Kidney (tissue), 14 donors: ENCODE data around the gene PARS2. TPM values are rescaled to one million over a fixed set of nuclear protein-coding genes. Genes with fewer than 3 reads are reported as not detected.

Experiments used
- DNase-seq, 5 donors: peaks; one replicate each; pipeline ENCODE4 v3.0.0-alpha.2; 2013 to 2020
- FAIRE-seq: peaks from 2 replicates; lab custom pipeline; 2012; peaks lifted over from hg19 to GRCh38; lab: Jason Lieb, UNC
- H3K27ac ChIP-seq, 2 donors: one replicate each; pipeline ENCODE4 v1.7.0; 2013; ENCODE audit warnings: low read depth in 2 of 2, low read length in 2 of 2, inconsistent platforms in 1 of 2
- H3K27me3 ChIP-seq: one replicate; pipeline ENCODE4 v1.7.1; 2013; ENCODE audit warnings: low read length, inconsistent platforms; ENCODE audit not compliant: control insufficient read depth, insufficient read depth
- H3K36me3 ChIP-seq, 3 donors: one replicate each; pipeline versions ENCODE4 v1.7.0 to v1.7.1; 2013; ENCODE audit warnings: low read length in 3 of 3, control low read depth in 1 of 3, inconsistent platforms in 1 of 3; ENCODE audit not compliant: insufficient read depth in 3 of 3, control insufficient read depth in 2 of 3
- H3K4me1 ChIP-seq, 3 donors: one replicate each; pipeline versions ENCODE4 v1.7.0 to v1.7.1; 2013; ENCODE audit warnings: low read length in 3 of 3, inconsistent platforms in 1 of 3, low read depth in 1 of 3; ENCODE audit not compliant: control insufficient read depth in 2 of 3, insufficient read depth in 2 of 3
- H3K4me3 ChIP-seq, 3 donors: one replicate each; pipeline versions ENCODE4 v1.7.0 to v1.8.1; 2013; ENCODE audit warnings: low read length in 3 of 3, control low read depth in 1 of 3, inconsistent platforms in 1 of 3
- H3K9ac ChIP-seq, 3 donors: one replicate each; pipeline versions ENCODE4 v1.7.0 to v1.7.1; 2013; ENCODE audit warnings: low read length in 3 of 3, control low read depth in 1 of 3, inconsistent platforms in 1 of 3
- H3K9me3 ChIP-seq, 3 donors: one replicate each; pipeline versions ENCODE4 v1.7.0 to v1.7.1; 2013; ENCODE audit warnings: low read length in 3 of 3, control low read depth in 1 of 3, inconsistent platforms in 1 of 3; ENCODE audit not compliant: control insufficient read depth in 2 of 3, insufficient read depth in 1 of 3
- intact Hi-C: fragments of 100-400 bp; cut with DNase I; formaldehyde crosslinking; loops from one replicate; pipeline ENCODE4 v1.11.1; 2022
- polyA plus RNA-seq: library from polyadenylated mRNA; stranded (reverse); fragments of 350-450 nt; fragmentation: Illumina TruSeq; extraction: RNeasy Lipid Tissue Mini Kit (QIAGEN cat#74804); gene quantifications from one replicate; pipeline ENCODE4 v1.2.3, GENCODE V29; 2014; ENCODE audit warnings: low read depth, low replicate concordance; ENCODE audit not compliant: insufficient read depth
- total RNA-seq: library from RNA; stranded (reverse); fragmentation: NEBNext Ultra II Directional; extraction: Animal tissue kit (Norgen Biotek cat#: 25700); gene quantifications from one replicate; pipeline ENCODE4 v1.2.1, GENCODE V29; 2021
- TF ChIP-seq, protein P1 (sequence below): IDR thresholded peaks from 3 replicates; pipeline ENCODE4 v1.5.1; 2012; ENCODE audit warnings: mild to moderate bottlenecking, moderate library complexity, borderline replicate concordance; ENCODE audit not compliant: insufficient read depth; ENCODE audit errors: extremely low read depth
- donor health status: control.
- donor health status: control.
- donor health status: control.
- donor health status: control.
- donor health status: control.
- donor health status: DM: yes; HTN: yes; CAD: no.
- donor health status: Normal renal cell carcinoma (clear cell type).

PARS2 gene
- total and polyA plus RNA-seq, 2 donors from 2014 or later = 7.1 to 7.2 TPM

DNA sequence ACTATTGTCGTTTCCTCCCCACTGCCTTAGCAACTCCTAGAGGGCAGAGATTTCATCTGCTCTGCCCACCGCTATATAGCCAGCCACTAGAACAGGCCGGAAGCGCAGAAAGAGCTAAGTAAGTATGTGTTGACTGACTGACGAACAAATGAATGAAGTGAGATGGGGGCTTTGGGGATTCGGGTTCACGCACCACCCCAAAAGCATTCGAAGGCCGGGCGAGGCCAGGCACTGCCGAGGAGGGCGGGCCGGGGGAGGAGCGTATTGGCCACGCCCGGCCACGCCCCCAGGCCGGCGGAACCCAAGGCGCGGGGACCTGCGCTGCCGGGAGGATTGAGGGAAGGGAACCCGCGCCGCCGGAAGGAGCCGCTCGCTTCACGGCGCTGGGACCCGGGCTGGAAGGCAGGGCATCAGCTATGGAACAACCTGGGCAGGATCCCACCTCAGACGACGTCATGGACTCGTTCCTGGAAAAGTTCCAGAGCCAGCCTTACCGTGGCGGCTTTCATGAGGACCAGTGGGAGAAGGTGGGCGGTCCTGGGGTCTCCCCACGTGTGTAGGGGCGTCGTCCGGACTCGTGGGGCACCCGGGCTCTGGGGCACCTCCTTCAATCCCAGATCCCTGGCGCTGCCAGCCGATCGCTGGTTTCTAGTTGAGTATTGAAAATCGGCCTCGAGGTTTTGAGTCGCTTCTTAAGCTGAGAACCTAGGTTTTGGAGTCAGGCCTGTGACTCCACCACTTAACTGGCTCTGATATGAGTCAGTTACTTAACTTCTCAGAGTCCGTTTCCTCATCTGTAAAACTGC is 48.6 kb downstream of the PARS2 start, which contains the start of gene TTC4:
Gene TTC4, plus strand, starts transcription at position 369 of the 806 bp plus-strand sequence. Its CDS starts 48 bp downstream, at position 417.
- Histone ChIP-seq H3K4me1 (peaks cover 0 to 9% (median 7%) of the 10 kb centered on the region in 3 donors), H3K27me3 (no peaks in the 10 kb centered on the region), H3K36me3 (peaks cover 0 to 5% (median 4%) of the 10 kb centered on the region in 3 donors), H3K9me3 (no peaks in the 10 kb centered on the region), H3K4me3 (peak within 1 kb of the TSS; percentile 70 to 85 (median 83)), H3K27ac (no peak within 1 kb of the TSS), H3K9ac (peak within 1 kb of the TSS; percentile 71 to 79 (median 79))
- DNase-seq (peak; percentile 80 to 94 (median 90)), FAIRE-seq (no peak)
- TF ChIP-seq, protein P1, sequence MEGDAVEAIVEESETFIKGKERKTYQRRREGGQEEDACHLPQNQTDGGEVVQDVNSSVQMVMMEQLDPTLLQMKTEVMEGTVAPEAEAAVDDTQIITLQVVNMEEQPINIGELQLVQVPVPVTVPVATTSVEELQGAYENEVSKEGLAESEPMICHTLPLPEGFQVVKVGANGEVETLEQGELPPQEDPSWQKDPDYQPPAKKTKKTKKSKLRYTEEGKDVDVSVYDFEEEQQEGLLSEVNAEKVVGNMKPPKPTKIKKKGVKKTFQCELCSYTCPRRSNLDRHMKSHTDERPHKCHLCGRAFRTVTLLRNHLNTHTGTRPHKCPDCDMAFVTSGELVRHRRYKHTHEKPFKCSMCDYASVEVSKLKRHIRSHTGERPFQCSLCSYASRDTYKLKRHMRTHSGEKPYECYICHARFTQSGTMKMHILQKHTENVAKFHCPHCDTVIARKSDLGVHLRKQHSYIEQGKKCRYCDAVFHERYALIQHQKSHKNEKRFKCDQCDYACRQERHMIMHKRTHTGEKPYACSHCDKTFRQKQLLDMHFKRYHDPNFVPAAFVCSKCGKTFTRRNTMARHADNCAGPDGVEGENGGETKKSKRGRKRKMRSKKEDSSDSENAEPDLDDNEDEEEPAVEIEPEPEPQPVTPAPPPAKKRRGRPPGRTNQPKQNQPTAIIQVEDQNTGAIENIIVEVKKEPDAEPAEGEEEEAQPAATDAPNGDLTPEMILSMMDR = no peak
- intact Hi-C loops = no loop called here

DNA sequence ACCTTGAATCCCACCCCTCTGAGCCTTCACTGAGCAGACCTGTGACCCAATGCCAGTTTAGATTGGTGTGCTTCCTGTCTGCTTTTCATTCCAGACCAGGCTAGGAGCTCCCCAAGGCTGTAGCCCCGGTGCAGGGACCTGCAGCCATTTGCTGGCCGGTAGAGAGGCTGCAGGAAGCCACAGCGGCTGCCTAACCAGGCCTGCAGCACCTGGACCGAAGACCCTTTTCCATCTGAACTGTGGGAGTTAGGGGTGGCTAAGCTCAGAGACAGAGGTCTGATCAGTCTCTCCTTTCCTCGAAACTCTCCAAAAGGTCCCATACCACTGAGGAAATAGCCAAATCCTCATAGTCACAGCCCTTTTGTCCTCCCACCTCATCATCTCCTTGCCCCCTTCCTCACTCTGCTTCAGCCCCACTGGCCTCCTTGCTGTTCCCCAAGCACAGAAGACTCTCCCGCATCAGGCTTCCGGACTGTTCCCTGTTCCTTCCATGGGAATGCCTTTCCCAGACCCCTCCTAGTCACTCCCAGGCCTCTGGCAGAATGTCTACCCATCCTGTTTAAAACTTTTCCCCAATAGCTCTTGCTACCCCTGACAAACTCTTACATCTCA is 49.3 kb downstream of the PARS2 start:
- FAIRE-seq (no peak), DNase-seq (no peak)
- Histone ChIP-seq H3K9ac (peak overlapping the region in 2 of 3 donors; percentile 3 to 13), H3K27me3 (no peaks in the 10 kb centered on the region), H3K36me3 (peaks cover 0 to 5% (median 4%) of the 10 kb centered on the region in 3 donors), H3K4me1 (peaks cover 0 to 9% (median 7%) of the 10 kb centered on the region in 3 donors), H3K27ac (no peak overlapping the region), H3K4me3 (peak overlapping the region; percentile 36 to 85 (median 50)), H3K9me3 (no peaks in the 10 kb centered on the region)
- TF ChIP-seq, protein P1 = no peak
- intact Hi-C loops = no loop called here

DNA sequence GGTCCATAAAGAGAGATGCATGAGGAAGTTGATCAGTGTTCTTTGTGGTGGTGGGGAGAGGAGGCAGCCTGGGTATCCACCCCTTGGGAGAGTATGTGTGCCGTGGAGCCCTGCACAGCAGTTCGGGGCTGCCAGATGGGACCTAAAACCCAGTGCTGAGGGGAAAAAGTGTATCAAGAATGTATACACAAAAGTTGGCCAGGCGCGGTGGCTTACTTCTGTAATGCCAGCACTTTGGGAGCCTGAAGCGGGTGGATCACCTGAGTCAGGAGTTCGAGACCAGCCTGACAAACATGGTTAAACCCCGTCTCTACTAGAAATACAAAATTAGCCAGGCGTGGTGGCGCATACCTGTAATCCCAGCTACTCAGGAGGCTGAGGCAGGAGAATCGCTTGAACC is 52.8 kb downstream of the PARS2 start:
- FAIRE-seq (no peak), DNase-seq (no peak)
- no peak overlapping the region for H3K27ac ChIP-seq
- H3K4me1 ChIP-seq = peaks cover 0 to 5% (median 5%) of the 10 kb centered on the region in 3 donors
- intact Hi-C loops = no loop called here
- no peak overlapping the region for H3K4me3 ChIP-seq
- no peak overlapping the region for H3K9ac ChIP-seq
- H3K9me3 ChIP-seq = no peaks in the 10 kb centered on the region
- H3K27me3 ChIP-seq = no peaks in the 10 kb centered on the region
- no peaks in the 10 kb centered on the region for H3K36me3 ChIP-seq
- TF ChIP-seq, protein P1 = no peak
